VCaP (cell line): ENCODE measurements around the gene ATXN1.
"Not testable (repeated sequence)": the region's sequence is repeated elsewhere in the genome, so short reads cannot be mapped to it uniquely, and the experiment has no call there.

Source experiments
- H3K27ac ChIP-seq: fragments of 450-650 bp; 2 replicates; pipeline ENCODE4 v1.5.1; 2017
- CTCF ChIP-seq: fragments of 450-650 bp; conservative IDR thresholded peaks from 2 replicates; pipeline ENCODE4 v1.5.1; 2017; ENCODE audit warnings: mild to moderate bottlenecking, moderate library complexity

The ATXN1 gene

GRCh38 chr6:16383607-16384206, 377.6 kb downstream of the ATXN1 start:
- H3K27ac ChIP-seq, result no peak overlapping the region
- TF ChIP-seq CTCF, result no peak

GRCh38 chr6:16381968-16382367, 379.3 kb downstream of the ATXN1 start:
- not testable (repeated sequence) for H3K27ac ChIP-seq

GRCh38 chr6:16380220-16380809, 380.9 kb downstream of the ATXN1 start:
- TF ChIP-seq CTCF, result no peak
- H3K27ac ChIP-seq, result no peak overlapping the region

- not testable (repeated sequence) for H3K27ac ChIP-seq
These were observed 382.9 kb downstream of the ATXN1 start for GRCh38 chr6:16378360-16378759.

GRCh38 chr6:16377470-16377869, 383.8 kb downstream of the ATXN1 start:
- no peak overlapping the region for H3K27ac ChIP-seq
- TF ChIP-seq CTCF, result no peak

- TF ChIP-seq CTCF, result no peak
- H3K27ac ChIP-seq, result no peak overlapping the region
These were observed 385.4 kb downstream of the ATXN1 start for GRCh38 chr6:16375843-16376242.

GRCh38 chr6:16375206-16375605, 386.1 kb downstream of the ATXN1 start:
- no peak overlapping the region for H3K27ac ChIP-seq
- TF ChIP-seq CTCF, result no peak

- H3K27ac ChIP-seq, result no peak overlapping the region
- no peak for TF ChIP-seq CTCF
These were observed 386.6 kb downstream of the ATXN1 start for GRCh38 chr6:16374461-16375200.
